Endometrial microvascular endothelial cells (primary cell): Measurements from ENCODE around the gene NMRK2. TPM values are rescaled to one million over a fixed set of nuclear protein-coding genes. Genes with fewer than 3 reads are reported as not detected.
"Not testable (repeated sequence)": the region's sequence is repeated elsewhere in the genome, so short reads cannot be mapped to it uniquely, and the experiment has no call there.

Source experiments
- in situ Hi-C: cut with HindIII; loops from 2 replicates; pipeline ENCODE4 v1.10.0; 2017; ENCODE audit warnings: low sequenced_read_pairs, low pct_unique_long_range_greater_than_20kb; ENCODE audit errors: inconsistent ontology term
- total RNA-seq: library from RNA; depleted of rRNA; stranded (reverse); fragments of >200 nt; gene quantifications from one replicate; pipeline ENCODE4 v1.2.3, GENCODE V29; 2015; ENCODE audit errors: inconsistent ontology term

The NMRK2 gene
- total RNA-seq, 1 donor from 2014 or later = not detected

DNA sequence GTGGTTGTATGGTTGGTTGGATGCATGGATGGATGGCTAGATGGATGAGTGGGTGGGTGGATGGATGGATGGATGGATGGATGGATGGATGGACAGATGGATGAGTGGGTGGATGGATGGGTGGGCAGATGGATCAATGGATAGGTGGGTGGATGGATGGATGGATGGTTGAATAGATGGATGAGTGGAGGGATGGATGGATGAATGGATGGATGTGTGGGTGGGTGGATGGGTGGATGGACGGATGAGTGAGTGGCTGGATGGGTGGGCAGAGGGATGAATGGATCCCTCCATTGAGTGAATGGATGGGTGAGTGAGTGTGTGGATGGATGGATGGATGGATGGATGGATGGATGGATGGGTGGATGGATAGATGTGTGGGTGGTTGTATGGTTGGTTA lies 9.0 kb upstream of the NMRK2 start:
- in situ Hi-C loops = no loop called here

DNA sequence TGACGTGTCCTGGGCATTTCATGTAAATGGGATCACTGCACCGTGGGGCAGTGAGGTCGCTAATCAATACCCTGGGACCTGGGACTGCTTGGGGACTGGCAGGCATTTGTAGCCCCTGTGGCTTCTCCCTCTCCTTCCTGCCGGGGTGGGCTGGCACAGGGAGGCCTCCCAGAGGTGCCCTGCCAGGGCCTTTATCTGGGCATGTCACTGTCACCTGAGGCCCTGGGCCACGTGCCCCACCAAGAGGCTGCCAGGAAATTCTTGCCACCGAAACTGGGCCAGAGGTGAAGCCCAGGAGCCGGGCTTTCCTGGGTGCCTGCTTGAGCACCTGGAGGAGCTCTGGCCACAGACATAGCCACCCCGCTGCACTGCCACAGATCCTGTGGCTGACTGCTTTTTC lies 1.8 kb upstream of the NMRK2 start:
- in situ Hi-C loops = no loop called here

DNA sequence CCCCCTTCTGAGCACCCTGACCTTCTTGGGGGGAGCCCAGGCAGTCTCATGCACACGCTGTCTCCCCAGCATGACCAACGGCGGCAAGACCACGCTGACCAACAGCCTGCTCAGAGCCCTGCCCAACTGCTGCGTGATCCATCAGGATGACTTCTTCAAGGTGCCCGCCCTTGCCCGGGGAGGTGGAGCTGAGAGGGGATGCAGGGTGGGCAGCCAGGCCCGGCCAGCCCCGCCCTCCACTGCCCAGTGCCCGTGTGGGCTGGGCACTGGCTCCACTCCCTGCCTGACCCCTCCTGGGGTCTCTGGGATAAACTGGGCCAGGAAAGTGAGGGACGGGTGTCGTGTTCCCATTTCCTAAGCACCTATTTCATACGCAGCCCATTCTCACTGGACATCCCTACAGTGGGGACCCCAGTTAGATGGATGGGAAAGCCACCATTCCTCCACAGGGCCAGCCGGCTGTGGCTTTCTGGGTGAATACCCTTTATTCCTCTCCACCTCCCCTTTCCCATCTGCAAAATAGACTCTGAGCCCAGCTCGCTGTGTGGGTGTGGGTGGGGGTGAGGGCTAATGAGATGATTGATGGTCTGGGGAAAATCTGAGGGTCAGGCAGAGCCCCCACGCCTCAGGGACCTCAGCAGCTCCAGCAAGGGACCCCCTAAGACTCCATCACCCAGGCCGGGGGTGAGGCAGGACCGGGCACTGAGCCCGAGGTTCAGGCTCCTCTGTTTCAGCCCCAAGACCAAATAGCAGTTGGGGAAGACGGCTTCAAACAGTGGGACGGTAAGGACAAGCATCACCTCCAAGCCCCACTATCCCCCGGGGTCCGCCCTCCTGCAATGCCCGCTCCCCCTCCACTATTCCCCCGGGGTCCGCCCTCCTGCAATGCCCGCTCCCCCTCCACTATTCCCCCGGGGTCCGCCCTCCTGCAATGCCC lies 3.9 kb downstream of the NMRK2 start:
- in situ Hi-C loops = no loop called here

DNA sequence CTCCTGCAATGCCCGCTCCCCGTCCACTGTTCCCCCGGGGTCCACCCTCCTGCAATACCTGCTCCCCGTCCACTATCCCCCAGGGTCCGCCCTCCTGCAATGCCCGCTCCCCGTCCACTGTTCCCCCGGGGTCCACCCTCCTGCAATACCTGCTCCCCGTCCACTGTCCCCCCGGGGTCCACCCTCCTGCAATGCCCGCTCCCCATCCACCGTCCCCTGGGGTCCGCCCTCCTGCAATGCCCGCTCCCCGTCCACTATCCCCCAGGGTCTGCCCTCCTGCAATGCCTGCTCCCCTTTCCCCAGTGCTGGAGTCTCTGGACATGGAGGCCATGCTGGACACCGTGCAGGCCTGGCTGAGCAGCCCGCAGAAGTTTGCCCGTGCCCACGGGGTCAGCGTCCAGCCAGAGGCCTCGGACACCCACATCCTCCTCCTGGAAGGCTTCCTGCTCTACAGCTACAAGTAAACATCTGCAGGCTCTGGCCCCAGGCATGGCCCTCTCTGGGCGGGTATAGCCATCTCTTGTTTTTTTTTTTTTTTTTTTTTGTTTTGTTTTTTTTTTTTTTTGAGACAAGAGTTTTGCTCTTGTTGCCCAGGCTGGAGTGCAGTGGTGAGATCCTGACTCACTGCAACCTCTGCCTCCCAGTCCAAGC lies 5.6 kb downstream of the NMRK2 start:
- in situ Hi-C loops = not testable (repeated sequence)

DNA sequence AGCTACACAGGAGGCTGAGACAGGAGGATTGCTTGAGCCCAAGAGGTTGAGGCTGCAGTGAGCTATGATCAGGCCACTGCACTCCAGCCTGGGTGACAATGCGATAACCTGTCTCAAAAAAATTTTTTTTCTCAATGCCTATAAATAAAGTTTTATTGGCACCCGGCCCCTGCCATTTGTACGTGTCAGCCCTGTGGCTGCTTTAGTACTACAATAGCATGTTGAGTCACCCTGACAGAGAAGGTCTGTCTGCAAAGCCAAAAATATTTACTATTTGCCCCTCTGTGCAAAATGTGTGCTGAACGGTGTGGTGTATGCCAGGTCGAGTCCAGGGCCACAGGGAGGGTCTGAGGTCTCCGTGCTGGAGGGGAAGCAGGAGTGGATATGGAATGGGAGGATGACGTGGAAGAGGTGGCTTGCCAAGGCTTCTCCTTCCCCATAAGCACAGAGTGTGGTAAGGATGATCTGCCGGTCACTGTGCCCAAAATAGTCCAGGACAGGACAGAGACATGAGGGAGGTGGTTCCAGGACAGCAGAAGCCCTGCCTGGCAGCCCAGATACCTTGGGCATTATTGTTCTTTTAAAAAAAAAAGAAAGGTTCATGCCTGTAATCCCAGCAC lies 10.0 kb downstream of the NMRK2 start:
- in situ Hi-C loops = no loop called here

DNA sequence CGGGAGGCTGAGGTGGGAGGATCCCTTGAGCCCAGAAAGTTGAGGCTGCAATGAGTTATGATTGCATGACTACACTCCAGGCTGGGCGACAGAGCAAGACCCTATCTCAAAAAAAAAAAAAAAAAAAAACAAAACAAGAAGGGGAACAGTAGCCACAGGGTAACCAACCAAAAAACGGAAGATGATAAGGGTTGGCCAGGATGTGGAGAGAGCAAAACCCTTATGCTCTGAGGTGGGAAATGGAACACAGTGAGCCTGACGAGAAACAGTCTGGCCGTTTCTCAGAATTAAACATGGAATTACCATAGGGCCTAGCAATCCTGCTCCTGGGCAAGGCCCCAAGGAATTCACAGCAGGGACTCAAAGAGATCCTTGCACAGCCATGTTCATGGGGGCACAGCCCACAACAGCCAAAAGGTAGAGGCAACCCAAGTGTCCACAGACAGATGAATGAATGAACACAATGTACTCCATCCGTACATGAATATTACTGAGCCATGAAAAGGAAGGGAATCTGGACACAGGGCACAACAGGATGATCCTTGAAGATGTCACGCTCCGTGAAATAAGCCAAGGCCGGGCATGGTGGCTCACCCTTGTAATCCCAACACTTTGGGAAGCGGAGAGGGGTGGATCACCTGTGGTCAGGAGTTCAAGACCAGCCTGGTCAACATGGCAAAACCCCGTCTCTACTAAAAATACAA lies 11.3 kb downstream of the NMRK2 start:
- in situ Hi-C loops = no loop called here

DNA sequence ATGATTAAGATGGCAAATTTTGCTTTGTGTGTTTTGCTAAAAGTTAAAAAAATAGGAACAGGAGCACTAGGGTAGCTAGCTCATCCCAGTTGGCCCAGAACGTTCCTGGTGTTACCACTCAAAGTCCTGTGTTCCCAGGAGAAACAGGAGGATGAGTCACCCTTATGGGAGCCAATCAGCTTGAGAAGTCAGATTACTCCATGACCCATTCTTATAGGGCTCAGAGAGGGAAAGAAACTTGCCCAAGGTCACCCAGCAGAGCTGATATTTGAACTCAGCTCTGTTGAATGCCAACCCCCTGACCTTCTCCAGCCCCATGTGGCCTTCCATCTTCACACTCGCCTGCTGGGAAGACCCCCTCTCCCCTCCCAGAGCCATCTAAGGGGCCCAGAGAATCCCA lies 13.0 kb downstream of the NMRK2 start:
- in situ Hi-C loops = no loop called here

DNA sequence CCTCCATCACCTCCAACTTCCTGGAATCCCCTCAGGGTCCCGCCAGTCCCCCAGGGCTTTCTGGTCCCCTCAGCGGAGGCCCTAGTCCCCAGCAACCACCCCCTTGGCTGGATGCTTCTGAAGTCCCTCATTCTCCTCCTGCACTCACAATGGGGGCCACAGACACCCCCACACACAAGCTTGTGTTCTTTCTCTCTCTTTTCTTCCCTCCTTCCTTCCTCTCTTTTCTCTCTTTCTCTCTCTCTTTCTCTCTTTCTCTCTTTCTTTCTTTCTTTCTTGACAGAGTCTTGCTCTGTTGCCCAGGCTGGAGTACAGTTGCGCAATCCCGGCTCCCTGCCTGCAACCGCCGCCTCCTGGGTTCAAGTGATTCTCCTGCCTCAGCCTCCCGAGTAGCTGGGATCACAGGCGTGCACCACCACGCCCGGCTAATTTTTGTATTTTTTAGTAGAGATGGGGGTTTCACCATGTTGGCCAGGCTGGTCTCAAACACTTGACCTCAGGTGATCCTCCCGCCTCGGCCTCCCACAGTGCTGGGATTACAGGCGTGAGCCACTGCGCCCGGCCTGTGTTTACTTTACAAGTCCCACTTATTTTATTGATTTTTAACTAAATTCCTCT lies 14.6 kb downstream of the NMRK2 start:
- in situ Hi-C loops = not testable (repeated sequence)

DNA sequence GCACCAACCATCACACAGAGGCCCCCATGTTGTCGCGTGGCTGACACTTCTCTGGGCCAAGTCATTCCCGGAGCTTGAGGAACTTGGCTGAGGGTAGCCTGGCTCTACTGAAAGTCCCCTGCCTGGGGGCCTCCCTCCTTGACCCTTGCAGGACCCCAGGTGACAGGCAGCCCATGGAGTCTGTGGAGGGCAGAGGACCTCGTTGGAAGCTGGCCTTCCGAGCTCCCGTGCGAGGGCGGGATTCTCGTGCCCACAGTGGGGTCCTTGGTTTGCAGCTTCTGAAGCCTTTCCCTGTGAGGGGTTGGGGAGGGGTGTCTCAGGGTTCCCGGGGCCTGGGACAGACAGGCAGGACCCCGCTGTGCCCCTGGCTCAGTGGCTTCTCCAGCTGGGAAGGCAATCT lies 16.4 kb downstream of the NMRK2 start:
- in situ Hi-C loops = no loop called here

DNA sequence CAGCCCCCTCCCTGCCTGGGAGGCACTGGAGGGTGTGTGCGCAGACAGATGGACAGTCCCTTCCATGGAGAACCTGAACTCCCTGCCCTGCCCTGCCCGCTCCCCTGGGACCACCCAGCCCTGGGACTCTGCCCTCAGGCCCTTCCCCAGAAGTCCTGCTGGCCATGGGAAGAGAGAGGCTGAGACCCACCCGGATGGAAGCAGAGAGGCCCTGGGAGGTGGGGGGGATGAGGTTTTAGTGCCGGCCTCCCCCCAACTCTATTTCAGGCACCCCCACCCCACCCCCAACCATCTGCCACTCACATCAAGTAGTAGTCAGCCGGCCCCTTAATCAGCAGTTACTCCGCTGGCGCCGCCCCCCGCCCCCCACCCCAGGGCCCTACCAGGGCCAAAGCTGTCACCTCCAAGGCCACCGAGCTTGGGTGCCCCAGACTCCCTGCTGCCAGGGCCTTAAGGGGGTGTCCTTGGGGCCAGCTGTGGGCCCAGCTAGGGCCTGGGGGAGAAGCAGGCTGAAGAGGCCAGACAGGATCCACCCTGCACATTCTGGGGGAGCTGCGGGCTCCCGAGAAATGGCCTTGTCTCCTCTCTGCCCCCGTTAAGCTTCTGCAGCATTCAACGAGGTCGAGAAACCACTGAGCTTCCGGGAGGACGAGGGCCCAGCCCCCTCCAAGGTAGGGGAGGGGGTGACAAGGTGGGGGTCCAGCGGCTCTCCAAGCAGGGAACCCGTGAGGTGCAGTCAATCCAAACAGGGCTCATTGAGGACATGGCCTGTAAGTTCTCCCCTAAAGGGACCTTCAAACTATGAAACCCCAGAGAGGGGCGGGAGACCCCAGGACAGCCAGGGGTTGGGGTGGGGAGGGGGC lies 17.4 kb downstream of the NMRK2 start:
- in situ Hi-C loops = no loop called here

DNA sequence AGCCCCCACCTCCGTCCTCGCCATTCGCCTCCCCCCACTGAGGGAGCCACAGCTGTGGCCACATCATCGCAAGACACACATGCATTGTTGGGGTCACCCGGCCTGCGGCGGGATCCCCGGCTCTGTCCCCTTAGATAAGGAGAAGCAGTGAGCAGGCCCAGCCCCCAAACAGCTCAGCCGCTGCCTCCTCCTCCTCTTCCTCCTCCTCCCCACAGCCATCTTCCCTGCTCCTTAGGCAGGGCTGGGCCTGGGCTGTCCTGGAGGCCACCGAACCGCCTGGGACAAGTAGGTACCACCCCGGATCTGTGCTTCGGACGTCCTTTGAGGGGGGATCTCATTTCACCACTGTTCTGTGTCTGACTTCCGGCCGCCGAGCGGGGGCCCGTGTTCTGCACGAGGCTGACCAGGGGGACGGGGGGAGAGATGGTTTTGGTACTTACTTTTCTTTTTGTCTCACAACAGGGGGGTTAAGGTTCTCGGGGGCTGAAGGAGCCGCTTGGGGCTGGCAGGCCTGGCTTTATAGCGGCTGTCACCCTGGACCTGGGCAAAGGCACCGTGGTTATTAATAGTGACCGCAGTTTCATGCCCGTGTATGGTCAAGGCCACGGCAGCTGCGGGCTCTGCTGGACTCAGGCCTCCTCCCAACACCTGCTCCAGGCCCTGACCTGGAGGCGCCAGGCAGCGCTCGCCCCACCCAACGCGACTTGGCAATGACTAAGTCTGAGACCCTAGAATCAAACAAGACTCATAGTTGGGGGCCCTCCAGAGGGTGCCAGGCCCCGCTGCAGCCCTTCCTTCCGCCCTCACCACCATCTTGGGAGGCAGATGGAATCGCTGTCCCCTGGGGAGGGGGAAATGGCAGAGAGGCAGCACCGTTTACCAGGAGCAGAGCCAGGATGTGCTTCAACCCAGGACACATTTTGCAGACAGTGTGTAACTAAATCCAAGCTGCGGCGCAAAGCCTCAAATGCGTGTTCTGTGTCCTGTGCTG lies 18.3 kb downstream of the NMRK2 start:
- in situ Hi-C loops = no loop called here

DNA sequence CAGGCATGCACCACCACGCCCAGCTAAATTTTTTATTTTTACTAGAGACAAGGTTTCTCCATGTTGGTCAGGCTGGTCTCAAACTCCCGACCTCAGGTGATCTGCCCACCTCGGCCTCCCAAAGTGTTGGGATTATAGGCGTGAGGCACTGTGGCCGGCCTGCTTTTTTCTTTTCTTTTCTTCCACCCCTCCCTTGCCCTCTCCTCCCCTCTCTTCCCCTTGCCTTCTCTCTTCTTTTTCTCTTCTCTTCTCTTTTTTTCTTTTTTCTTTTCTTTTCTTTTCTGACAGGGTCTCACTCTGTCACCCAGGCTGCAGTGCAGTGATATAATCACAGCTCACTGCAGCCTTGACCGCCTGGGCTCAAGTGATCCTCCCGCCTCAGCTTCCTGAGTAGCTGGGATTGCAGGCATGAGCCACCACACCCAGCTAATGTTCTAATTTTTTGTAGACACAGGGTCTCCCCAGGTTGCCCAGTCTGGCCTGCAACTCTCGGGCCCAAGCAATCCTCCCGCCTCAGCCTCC lies 19.9 kb downstream of the NMRK2 start:
- in situ Hi-C loops = not testable (repeated sequence)

DNA sequence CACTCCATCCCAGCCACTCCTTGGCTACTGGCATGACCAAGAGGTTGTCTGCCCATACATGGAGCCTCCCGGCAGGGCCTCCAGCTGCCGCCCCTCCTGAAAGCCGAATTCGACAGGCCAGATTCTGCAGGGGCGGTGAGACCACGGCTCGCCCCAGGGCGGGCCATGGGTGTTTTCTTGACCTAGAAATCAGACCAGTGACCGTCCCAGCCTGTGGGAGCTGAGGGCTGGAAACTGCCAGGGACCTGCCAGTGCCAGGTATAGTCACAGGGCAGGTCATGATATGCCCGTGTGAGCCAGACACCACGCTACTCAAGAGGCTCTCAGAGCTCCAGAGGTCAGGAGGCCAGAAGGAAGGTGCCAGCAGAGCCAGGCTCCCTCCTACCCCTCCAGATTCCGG lies 21.2 kb downstream of the NMRK2 start:
- in situ Hi-C loops = no loop called here

DNA sequence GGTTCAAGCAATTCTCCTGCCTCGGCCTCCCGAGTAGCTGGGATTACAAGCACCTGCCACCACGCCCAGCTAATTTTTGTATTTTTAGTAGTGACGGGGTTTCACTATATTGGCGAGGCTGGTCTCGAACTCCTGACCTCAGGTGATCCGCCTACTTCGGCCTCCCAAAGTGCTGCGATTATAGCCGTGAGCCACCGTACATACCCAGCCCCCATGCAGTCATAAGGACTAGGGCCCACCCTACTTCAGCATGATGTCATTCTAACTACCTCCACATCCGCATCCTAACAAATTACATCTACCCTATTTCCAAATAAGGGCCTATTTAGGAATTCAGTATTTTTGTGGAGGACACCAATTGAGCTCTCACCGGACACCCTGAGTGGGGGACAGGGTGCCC lies 22.4 kb downstream of the NMRK2 start:
- in situ Hi-C loops = not testable (repeated sequence)

DNA sequence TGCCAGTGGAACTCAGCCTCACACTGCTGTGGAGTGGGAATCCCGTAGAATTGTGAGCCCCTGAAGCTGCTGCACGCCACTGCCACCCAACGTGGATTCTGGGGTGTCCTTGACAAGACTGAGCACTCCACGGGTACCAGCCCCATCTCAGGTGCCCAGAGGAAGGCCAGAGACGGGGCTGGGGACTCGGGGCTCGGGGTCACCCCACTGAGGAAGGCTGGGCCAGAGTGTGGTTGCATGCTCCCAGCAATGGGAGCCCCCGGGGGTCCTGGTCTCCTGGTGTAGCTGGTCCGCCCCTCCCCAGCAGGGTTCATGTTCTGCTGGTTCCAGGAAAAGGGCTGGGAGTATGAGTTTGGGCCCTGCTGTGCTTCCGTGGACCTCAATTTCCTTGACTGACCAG lies 22.8 kb downstream of the NMRK2 start:
- in situ Hi-C loops = no loop called here

DNA sequence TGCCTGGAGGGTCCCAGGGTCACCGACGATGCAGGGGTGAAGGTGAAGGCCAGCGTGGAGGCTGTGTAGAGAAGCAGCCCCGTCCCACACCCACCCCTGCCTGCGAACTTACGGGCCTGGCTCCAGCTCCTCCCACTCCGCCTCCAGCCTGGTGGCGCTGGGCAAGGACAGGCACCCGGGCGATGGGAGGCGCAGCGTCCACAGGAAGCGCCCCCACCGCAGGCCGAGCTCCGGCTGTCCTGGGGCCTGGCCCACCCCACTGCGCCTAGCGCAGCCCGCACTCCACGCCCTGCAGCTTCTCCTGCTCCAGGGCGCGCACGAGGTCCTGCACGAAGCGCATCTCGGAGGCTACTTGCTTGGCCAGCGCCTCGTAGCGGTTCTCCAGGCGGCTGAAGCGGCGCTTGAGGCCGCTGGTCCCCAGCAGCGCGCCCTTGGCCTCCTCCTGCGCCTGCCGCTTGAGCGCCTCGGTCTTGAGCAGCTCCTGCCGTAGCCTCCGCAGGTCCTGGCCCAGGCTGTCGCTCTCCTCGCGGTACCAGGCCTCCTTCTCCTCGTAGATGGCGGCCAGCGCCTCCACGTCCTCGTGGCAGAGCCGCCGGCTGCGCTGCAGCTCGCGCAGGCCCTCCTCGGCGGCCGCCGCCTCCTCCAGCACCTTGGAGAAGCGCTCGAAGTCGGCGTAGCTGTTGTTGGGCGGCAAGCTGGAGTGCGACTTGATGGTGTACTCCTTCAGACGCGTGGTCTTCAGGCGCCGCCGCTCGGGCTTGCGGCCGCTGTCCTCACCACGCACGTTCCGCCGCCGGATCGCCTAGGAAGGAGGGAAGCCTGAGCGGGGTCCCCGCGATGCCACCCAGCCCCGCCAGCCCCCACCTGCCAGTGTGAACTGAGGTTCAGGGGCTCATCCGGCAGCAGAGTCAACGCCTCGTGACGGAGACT lies 26.2 kb downstream of the NMRK2 start:
- in situ Hi-C loops = no loop called here
